Sigmoid colon (tissue), 7 donors: ENCODE data around the gene CEACAM21. TPM values are rescaled to one million over a fixed set of nuclear protein-coding genes. Genes with fewer than 3 reads are reported as not detected.
A peak's percentile ranks its signal among the peaks of the same experiment; 100 is the strongest.

ENCODE experiments used
- DNase-seq: peaks from one replicate; pipeline ENCODE4 v3.0.0-alpha.2; 2019
- H3K27ac ChIP-seq, 4 donors: fragments of 200-600 bp; sonication (generic); one replicate each; pipeline ENCODE4 v1.5.1; 2016 to 2019; ENCODE audit warnings: mild to moderate bottlenecking in 1 of 4
- H3K27me3 ChIP-seq, 3 donors: fragments of 200-600 bp; sonication (generic); one replicate each; pipeline ENCODE4 v1.5.1; 2019; ENCODE audit warnings: mild to moderate bottlenecking in 1 of 3
- H3K36me3 ChIP-seq, 4 donors: fragments of 200-600 bp; sonication (generic); one replicate each; pipeline ENCODE4 v1.5.1; 2016 to 2019
- H3K4me1 ChIP-seq, 4 donors: fragments of 200-600 bp; sonication (generic); one replicate each; pipeline ENCODE4 v1.5.1; 2017 to 2019
- H3K4me3 ChIP-seq, 4 donors: fragments of 200-600 bp; sonication (generic); one replicate each; pipeline ENCODE4 v1.5.1; 2017 to 2019; ENCODE audit warnings: mild to moderate bottlenecking in 2 of 4, moderate library complexity in 1 of 4
- H3K9me3 ChIP-seq, 4 donors: fragments of 200-600 bp in 3 of 4; sonication (generic) in 3 of 4; one replicate each; pipeline versions ENCODE4 v1.5.1 to v1.6.1; 2013 to 2019
- CTCF ChIP-seq, 4 experiments: fragments of 450-650 bp in 3 of 4; fragments of 200-600 bp in 1 of 4; IDR thresholded peaks; one replicate each; pipeline ENCODE4 v1.5.1; 2016 to 2019; ENCODE audit warnings: antibody characterized with exemption in 4 of 4, mild to moderate bottlenecking in 3 of 4, moderate library complexity in 2 of 4
- EP300 ChIP-seq, 4 donors: sonication (generic); formaldehyde crosslinking; IDR thresholded peaks; one replicate each; pipeline ENCODE4 v1.6.1; 2017; ENCODE audit warnings: antibody characterized with exemption in 4 of 4
- POLR2A ChIP-seq, 2 donors: fragments of 450-650 bp; IDR thresholded peaks; one replicate each; pipeline ENCODE4 v1.6.1; 2016; ENCODE audit warnings: antibody characterized with exemption in 2 of 2, mild to moderate bottlenecking in 2 of 2, moderate library complexity in 2 of 2
- POLR2AphosphoS5 ChIP-seq, 4 donors: sonication (generic); formaldehyde crosslinking; IDR thresholded peaks; one replicate each; pipeline ENCODE4 v1.6.1; 2017; ENCODE audit warnings: antibody characterized with exemption in 4 of 4
- WGBS, 2 donors: extraction: QIAGEN DNeasy Blood & Tissue Kit; methylation state at CpG; one replicate each; pipeline ENCODE4 v1.1.7; 2013; 5-methylcytosine and 5-hydroxymethylcytosine counted together
- intact Hi-C: fragments of 100-400 bp; cut with DNase I; formaldehyde crosslinking; loops from one replicate; pipeline ENCODE4 v1.15.1; 2023
- polyA plus RNA-seq, 3 donors: library from polyadenylated mRNA; stranded (reverse); fragments of 200-250 nt; gene quantifications; one replicate each; pipeline ENCODE4 v1.2.3, GENCODE V29; 2013
- total RNA-seq, 4 donors: library from RNA; depleted of rRNA; stranded (reverse); fragments of >200 nt; gene quantifications; one replicate each; pipeline ENCODE4 v1.1.0, GENCODE V29; 2016
- donor health status: healthy with polysubstance abuse.
- donor health status: Bipolar disorder and iron deficiency.
- donor health status: healthy.

CEACAM21 gene
- total and polyA plus RNA-seq, 7 donors, result 1.5 to 11.9 (median 3.2) TPM; not detected in 3

- H3K27me3 ChIP-seq, result peaks cover 0 to 24% (median 0%) of the 10 kb centered on the region in 3 donors
- H3K4me3 ChIP-seq, result no peak overlapping the region
- no peak overlapping the region for H3K27ac ChIP-seq
- no peaks in the 10 kb centered on the region for H3K9me3 ChIP-seq
- intact Hi-C loops, result no loop called here
- WGBS, 2 donors, result 67 to 76% methylated on average over 7 of the region's 7 CpGs
- TF ChIP-seq POLR2AphosphoS5 (IDR thresholded peaks at IDR 0.05) (no peak), POLR2A (IDR thresholded peaks at IDR 0.05) (no peak), CTCF (IDR thresholded peaks at IDR 0.05) (no peak), EP300 (IDR thresholded peaks at IDR 0.05) (no peak)
- no peak for DNase-seq
- H3K4me1 ChIP-seq, result no peaks in the 10 kb centered on the region
- H3K36me3 ChIP-seq, result no peaks in the 10 kb centered on the region
Measured at GRCh38 chr19:41624515-41624914, 48.5 kb downstream of the CEACAM21 start.

GRCh38 chr19:41624937-41625336 is 49.0 kb downstream of the CEACAM21 start:
- intact Hi-C loops, result no loop called here
- Histone ChIP-seq H3K4me3 (no peak overlapping the region), H3K4me1 (no peaks in the 10 kb centered on the region), H3K27ac (no peak overlapping the region), H3K27me3 (peaks cover 0 to 24% (median 0%) of the 10 kb centered on the region in 3 donors), H3K9me3 (no peaks in the 10 kb centered on the region), H3K36me3 (no peaks in the 10 kb centered on the region)
- DNase-seq, result no peak
- 38 to 67% methylated on average over 4 of the region's 4 CpGs for WGBS, 2 donors
- TF ChIP-seq CTCF (IDR thresholded peaks at IDR 0.05) (no peak), EP300 (IDR thresholded peaks at IDR 0.05) (no peak), POLR2A (IDR thresholded peaks at IDR 0.05) (no peak), POLR2AphosphoS5 (IDR thresholded peaks at IDR 0.05) (no peak)

GRCh38 chr19:41626278-41626677 is 50.3 kb downstream of the CEACAM21 start:
- intact Hi-C loops, result no loop called here
- Histone ChIP-seq H3K4me1 (peaks cover 0 to 2% (median 0%) of the 10 kb centered on the region in 4 donors), H3K27me3 (peaks cover 0 to 24% (median 0%) of the 10 kb centered on the region in 3 donors), H3K4me3 (peak overlapping the region in 1 of 4 donors; percentile 25), H3K9me3 (peaks cover 0 to 5% (median under 1%) of the 10 kb centered on the region in 4 donors), H3K27ac (no peak overlapping the region), H3K36me3 (no peaks in the 10 kb centered on the region)
- no peak for DNase-seq
- WGBS, 2 donors, result 27 to 70% methylated on average over 3 of the region's 3 CpGs
- TF ChIP-seq POLR2AphosphoS5 (IDR thresholded peaks at IDR 0.05) (no peak), POLR2A (IDR thresholded peaks at IDR 0.05) (no peak), EP300 (IDR thresholded peaks at IDR 0.05) (no peak), CTCF (IDR thresholded peaks at IDR 0.05) (no peak)

- H3K9me3 ChIP-seq, result peaks cover 0 to 5% (median under 1%) of the 10 kb centered on the region in 4 donors
- no peak for DNase-seq
- TF ChIP-seq POLR2AphosphoS5 (IDR thresholded peaks at IDR 0.05) (peak in 2 of 4 donors; percentile 41 to 49), CTCF (IDR thresholded peaks at IDR 0.05) (no peak)
- H3K4me3 ChIP-seq, result peak within 1 kb of the TSS in 2 of 4 donors; percentile 21 to 25
- H3K36me3 ChIP-seq, result no peaks in the 10 kb centered on the region
- 25 to 27% methylated on average over 7 of the region's 7 CpGs for WGBS, 2 donors
- H3K27me3 ChIP-seq, result peaks cover 0 to 24% (median 0%) of the 10 kb centered on the region in 3 donors
- intact Hi-C loops, result no loop called here
- no peak within 1 kb of the TSS for H3K27ac ChIP-seq
- peaks cover 0 to 2% (median 0%) of the 10 kb centered on the region in 4 donors for H3K4me1 ChIP-seq
Measured at GRCh38 chr19:41626877-41627276, 50.9 kb downstream of the CEACAM21 start, which contains the start of gene CEACAM4. Gene CEACAM4, minus strand, starts transcription at chr19:41627074. Its CDS starts 111 bp downstream, at chr19:41626963.
